CD14-positive monocyte (primary cell): ENCODE data around the gene COX5B. TPM values are rescaled to one million over a fixed set of nuclear protein-coding genes. Genes with fewer than 3 reads are reported as not detected.

Experiments used
- DNase-seq, 3 donors: peaks; one replicate each; pipeline ENCODE4 v3.0.0-alpha.2; 2011 to 2022
- H2AFZ ChIP-seq: 2 replicates; pipeline ENCODE4 v1.6.0; 2012; ENCODE audit warnings: mild to moderate bottlenecking, low read depth, low read length, inconsistent platforms; ENCODE audit not compliant: insufficient read depth, poor library complexity, severe bottlenecking
- H3K27ac ChIP-seq, 2 donors: 1 replicate in 1 of 2; 2 replicates in 1 of 2; pipeline ENCODE4 v1.5.1; 2012 to 2013; ENCODE audit warnings: low read length in 2 of 2, control low read depth in 1 of 2, inconsistent platforms in 1 of 2, low read depth in 1 of 2, mild to moderate bottlenecking in 1 of 2
- H3K27me3 ChIP-seq, 2 donors: one replicate each; pipeline versions ENCODE4 v1.6.0 to v1.6.1; 2011 to 2013; ENCODE audit warnings: low read length in 2 of 2; ENCODE audit not compliant: control insufficient read depth in 2 of 2, insufficient read depth in 2 of 2
- H3K36me3 ChIP-seq, 2 donors: replicated peaks in 1 of 2; 1 replicate in 1 of 2; 2 replicates in 1 of 2; pipeline versions ENCODE4 v1.5.1 to v1.6.1; 2012 to 2013; ENCODE audit warnings: low read length in 2 of 2, control low read depth in 1 of 2, inconsistent platforms in 1 of 2, mild to moderate bottlenecking in 1 of 2; ENCODE audit not compliant: insufficient read depth in 2 of 2, control insufficient read depth in 1 of 2
- H3K4me1 ChIP-seq, 2 donors: 1 replicate in 1 of 2; 2 replicates in 1 of 2; pipeline versions ENCODE4 v1.5.1 to v1.6.1; 2012 to 2013; ENCODE audit warnings: low read length in 2 of 2, control low read depth in 1 of 2, inconsistent platforms in 1 of 2, mild to moderate bottlenecking in 1 of 2, moderate library complexity in 1 of 2; ENCODE audit not compliant: insufficient read depth in 2 of 2, control insufficient read depth in 1 of 2
- H3K4me2 ChIP-seq: replicated peaks from 2 replicates; pipeline ENCODE3; 2012; ENCODE audit warnings: low read length, moderate library complexity, mild to moderate bottlenecking; ENCODE audit not compliant: poor library complexity, severe bottlenecking; ENCODE audit errors: extremely low read depth
- H3K4me3 ChIP-seq, 3 experiments: fragments of 200-600 bp in 1 of 3; sonication (generic) in 1 of 3; replicated peaks in 1 of 3; 1 replicate in 2 of 3; 2 replicates in 1 of 3; pipeline ENCODE4 v1.5.1; 2011 to 2013; ENCODE audit warnings: low read length in 3 of 3, mild to moderate bottlenecking in 3 of 3, control low read depth in 2 of 3, low read depth in 2 of 3, inconsistent platforms in 1 of 3, moderate library complexity in 1 of 3
- H3K79me2 ChIP-seq: 2 replicates; pipeline ENCODE4 v1.6.0; 2012; ENCODE audit warnings: mild to moderate bottlenecking, control low read depth, inconsistent platforms, low read length, moderate library complexity; ENCODE audit not compliant: insufficient read depth
- H3K9ac ChIP-seq: 2 replicates; pipeline ENCODE4 v1.6.0; 2017; ENCODE audit warnings: low read length, mild to moderate bottlenecking; ENCODE audit not compliant: insufficient read depth, poor library complexity, severe bottlenecking
- H3K9me3 ChIP-seq, 2 donors: replicated peaks in 1 of 2; 1 replicate in 1 of 2; 2 replicates in 1 of 2; pipeline versions ENCODE4 v1.5.1 to v1.6.1; 2012 to 2013; ENCODE audit warnings: low read length in 2 of 2, control low read depth in 1 of 2; ENCODE audit not compliant: control insufficient read depth in 1 of 2, insufficient read depth in 1 of 2
- H4K20me1 ChIP-seq: 2 replicates; pipeline ENCODE4 v1.6.0; 2012; ENCODE audit warnings: mild to moderate bottlenecking, low read length, control low read depth, moderate library complexity; ENCODE audit not compliant: insufficient read depth
- H3K27ac Mint-ChIP-seq, 7 donors: one replicate each; pipeline ENCODE4 v1.8.0; 2020; ENCODE audit warnings: mild to moderate bottlenecking in 7 of 7, mixed read lengths in 7 of 7, moderate library complexity in 6 of 7, inconsistent platforms in 2 of 7
- H3K27me3 Mint-ChIP-seq, 3 donors: one replicate each; pipeline ENCODE4 v1.8.0; 2021 to 2022; ENCODE audit warnings: low read depth in 3 of 3, mild to moderate bottlenecking in 3 of 3, mixed read lengths in 3 of 3, moderate library complexity in 3 of 3, inconsistent platforms in 1 of 3
- H3K36me3 Mint-ChIP-seq, 2 donors: one replicate each; pipeline ENCODE4 v1.8.0; 2020; ENCODE audit warnings: mixed read lengths in 2 of 2, inconsistent platforms in 1 of 2, mild to moderate bottlenecking in 1 of 2
- H3K4me1 Mint-ChIP-seq: one replicate; pipeline ENCODE4 v1.8.0; 2020; ENCODE audit warnings: mild to moderate bottlenecking, mixed read lengths
- H3K4me3 Mint-ChIP-seq, 2 donors: one replicate each; pipeline ENCODE4 v1.8.0; 2020; ENCODE audit warnings: mild to moderate bottlenecking in 2 of 2, mixed read lengths in 2 of 2, moderate library complexity in 1 of 2
- H3K9me3 Mint-ChIP-seq, 7 donors: one replicate each; pipeline ENCODE4 v1.8.0; 2020 to 2022; ENCODE audit warnings: mixed read lengths in 7 of 7, mild to moderate bottlenecking in 6 of 7, moderate library complexity in 6 of 7, inconsistent platforms in 2 of 7
- CTCF ChIP-seq: fragments of 200-600 bp; IDR thresholded peaks from one replicate; pipeline ENCODE4 v1.8.0; 2022; ENCODE audit warnings: antibody characterized with exemption, mild to moderate bottlenecking
- WGBS: methylation state at CpG from one replicate; pipeline ENCODE4 v1.1.5; 2013; ENCODE audit warnings: missing lambda C conversion rate; ENCODE audit not compliant: insufficient coverage; 5-methylcytosine and 5-hydroxymethylcytosine counted together
- intact Hi-C, 2 donors: fragments of 100-400 bp; cut with micrococcal nuclease; formaldehyde crosslinking; loops; one replicate each; pipeline versions ENCODE4 v1.15.0 to v1.15.1; 2023
- polyA plus RNA-seq, 3 donors: library from polyadenylated mRNA; depleted of rRNA in 1 of 3; unstranded in 2 of 3; stranded (reverse) in 1 of 3; fragments of 300-500 nt in 2 of 3; fragments of >200 nt in 1 of 3; fragmentation: Illumina TruSeq in 2 of 3; gene quantifications; 1 replicate in 2 of 3; 2 replicates in 1 of 3; pipeline ENCODE4 v1.2.3, GENCODE V29; 2012 to 2021
- small RNA-seq: library from RNA; depleted of rRNA; stranded (forward); fragments of <200 nt; gene quantifications from one replicate; pipeline ENCODE3, GENCODE V24; 2012; ENCODE audit warnings: low read depth; ENCODE audit not compliant: insufficient read length

Gene COX5B
- polyA plus RNA-seq, 3 donors, result 215 to 598 (median 546) TPM

- no peaks in the 10 kb centered on the region for H3K36me3 Mint-ChIP-seq
- peaks cover 0 to 3% (median 0%) of the 10 kb centered on the region in 7 donors for H3K9me3 Mint-ChIP-seq
- no peaks in the 10 kb centered on the region for H4K20me1 ChIP-seq
- peak; percentile 76 to 87 (median 82) for DNase-seq
- no peaks in the 10 kb centered on the region for H3K36me3 ChIP-seq
- no peaks in the 10 kb centered on the region for H3K27me3 ChIP-seq
- intact Hi-C loops, result loop anchor here in 1 of 2 donors (2.0 kb wide), 1 partner anchor 107 kb away; no protein-coding TSS in a partner anchor
- no peak overlapping the region for H3K4me3 ChIP-seq
- no peaks in the 10 kb centered on the region for H3K4me1 ChIP-seq
- TF ChIP-seq CTCF, result peak; percentile 89
- peak overlapping the region; percentile 37 for H3K4me2 ChIP-seq
- H3K4me1 Mint-ChIP-seq, result peaks cover 10% of the 10 kb centered on the region
- H3K27ac ChIP-seq, result no peak overlapping the region
- no peak overlapping the region for H3K9ac ChIP-seq
- peak overlapping the region; percentile 24 to 27 for H3K4me3 Mint-ChIP-seq
- H3K9me3 ChIP-seq, result no peaks in the 10 kb centered on the region
- H3K27ac Mint-ChIP-seq, result peak overlapping the region in 1 of 7 donors; percentile 23
- peaks cover 2 to 4% (median 3%) of the 10 kb centered on the region in 3 donors for H3K27me3 Mint-ChIP-seq
- WGBS, result 44% methylated on average over 6 of the region's 14 CpGs
- no peaks in the 10 kb centered on the region for H3K79me2 ChIP-seq
- peak overlapping the region; percentile 21 for H2AFZ ChIP-seq
Measured at GRCh38 chr2:97697252-97698235, 51.7 kb downstream of the COX5B start.

Small RNA genes lying within 50 kb of the gene (small RNA-seq; reads per million reads assigned to genes)
- not detected for gene RNU4-8P

Other genes with a start within 250 kb of the COX5B start
- 1 to 10 TPM in 2 of 3 donors, under 1 TPM in 1; 0.73 to 3.1 (median 1.2) TPM for gene ANKRD36B, start 56.2 kb upstream of the COX5B start, polyA plus RNA-seq
- 10 to 100 TPM in 1 of 3 donors, 1 to 10 TPM in 2; 8.9 to 64.4 (median 9.9) TPM for gene ACTR1B, start 18.0 kb downstream of the COX5B start, polyA plus RNA-seq
- gene C2orf92, start 23.7 kb downstream of the COX5B start, polyA plus RNA-seq, result 1 to 10 TPM in 1 of 3 donors, not detected in 2; 7.9 TPM
- under 1 TPM; 0.30 to 0.69 (median 0.38) TPM for gene ZAP70, start 67.5 kb downstream of the COX5B start, polyA plus RNA-seq